ENCODE measurements around the gene GATA3. TPM values are rescaled to one million over a fixed set of nuclear protein-coding genes. Genes with fewer than 3 reads are reported as not detected.
A peak's percentile ranks its signal among the peaks of the same experiment; 100 is the strongest.

The GATA3 gene
- total and polyA plus RNA-seq, 2 experiments from 2014 or later, result 2.4 to 15.4 TPM

DNA sequence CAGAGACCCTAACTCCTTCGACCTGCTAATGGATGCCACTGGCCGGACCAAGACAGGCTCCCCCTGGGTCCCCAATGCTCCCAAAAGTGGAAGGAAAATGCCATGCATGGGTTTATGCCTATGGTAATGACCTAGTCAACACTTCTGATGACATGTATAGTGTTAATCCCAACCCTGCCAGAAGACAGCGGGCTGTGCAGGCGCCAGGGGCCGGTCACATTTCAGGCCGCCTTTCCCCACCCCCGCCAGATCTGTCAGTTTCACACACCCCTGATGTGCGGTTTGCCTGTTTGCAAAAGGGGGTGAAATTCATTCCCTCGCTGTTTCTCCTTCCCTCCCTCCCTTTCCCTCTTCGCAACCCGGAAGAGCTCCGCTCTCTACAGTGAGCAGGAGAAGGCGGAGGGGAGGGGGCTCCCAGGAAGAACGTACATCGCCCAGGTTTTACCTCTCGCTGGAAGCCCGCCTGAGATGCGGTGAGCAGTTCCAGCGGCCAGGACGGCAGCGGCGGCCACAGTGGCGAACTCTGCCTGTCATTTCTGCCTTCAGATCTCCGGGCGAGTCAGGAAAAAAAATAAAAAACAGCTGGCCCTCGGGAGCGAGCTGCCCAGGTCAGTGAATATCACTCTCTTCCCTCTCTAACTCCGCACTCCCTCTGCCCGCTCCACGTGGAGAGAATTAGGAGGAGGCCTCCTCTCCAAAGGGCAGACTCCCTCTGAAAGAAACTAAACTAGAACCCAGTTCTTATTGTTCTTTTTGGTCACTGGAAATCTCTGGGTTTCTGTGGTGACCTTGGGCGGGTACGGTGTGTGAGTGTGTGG lies 9.4 kb upstream of the GATA3 start:
- H3K36me3 ChIP-seq (replicated peaks; ENCODE audit: insufficient read depth, low read depth), result no peaks in the 10 kb centered on the region
- H4K20me1 ChIP-seq (ENCODE audit: insufficient read depth, poor library complexity, severe bottlenecking), result no peaks in the 10 kb centered on the region
- no peak overlapping the region for H3K27ac ChIP-seq
- peak overlapping the region; percentile 82 for H3K4me2 ChIP-seq
- H3K4me1 ChIP-seq (ENCODE audit: insufficient read depth), result peaks cover 15% of the 10 kb centered on the region
- peak overlapping the region; percentile 6 for H3K4me3 ChIP-seq
- TF ChIP-seq EZH2phosphoT487 (IDR thresholded peaks at IDR 0.05; ENCODE audit: low read depth, severe bottlenecking, unreplicated experiment) (peak; percentile 52), EZH2 (IDR thresholded peaks at IDR 0.05; ENCODE audit: borderline replicate concordance) (peak; percentile 52)
- TF ChIP-seq, protein P1, sequence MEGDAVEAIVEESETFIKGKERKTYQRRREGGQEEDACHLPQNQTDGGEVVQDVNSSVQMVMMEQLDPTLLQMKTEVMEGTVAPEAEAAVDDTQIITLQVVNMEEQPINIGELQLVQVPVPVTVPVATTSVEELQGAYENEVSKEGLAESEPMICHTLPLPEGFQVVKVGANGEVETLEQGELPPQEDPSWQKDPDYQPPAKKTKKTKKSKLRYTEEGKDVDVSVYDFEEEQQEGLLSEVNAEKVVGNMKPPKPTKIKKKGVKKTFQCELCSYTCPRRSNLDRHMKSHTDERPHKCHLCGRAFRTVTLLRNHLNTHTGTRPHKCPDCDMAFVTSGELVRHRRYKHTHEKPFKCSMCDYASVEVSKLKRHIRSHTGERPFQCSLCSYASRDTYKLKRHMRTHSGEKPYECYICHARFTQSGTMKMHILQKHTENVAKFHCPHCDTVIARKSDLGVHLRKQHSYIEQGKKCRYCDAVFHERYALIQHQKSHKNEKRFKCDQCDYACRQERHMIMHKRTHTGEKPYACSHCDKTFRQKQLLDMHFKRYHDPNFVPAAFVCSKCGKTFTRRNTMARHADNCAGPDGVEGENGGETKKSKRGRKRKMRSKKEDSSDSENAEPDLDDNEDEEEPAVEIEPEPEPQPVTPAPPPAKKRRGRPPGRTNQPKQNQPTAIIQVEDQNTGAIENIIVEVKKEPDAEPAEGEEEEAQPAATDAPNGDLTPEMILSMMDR (IDR thresholded peaks at IDR 0.05; ENCODE audit: poor library complexity), result no peak
- DNase-seq (ENCODE audit: low spot score), result peak; percentile 25
- peaks cover 100% of the 10 kb centered on the region for H3K27me3 ChIP-seq
- 2% methylated on average over 32 of the region's 32 CpGs for WGBS (ENCODE audit: low lambda C conversion rate, missing lambda C conversion rate)
- H3K9me2 ChIP-seq (replicated peaks; ENCODE audit: insufficient read depth), result no peaks in the 10 kb centered on the region
- H3K79me2 ChIP-seq, result no peaks in the 10 kb centered on the region
- peak overlapping the region; percentile 33 for H2AFZ ChIP-seq
- no peaks in the 10 kb centered on the region for H3K9me3 ChIP-seq (ENCODE audit: low read depth)

DNA sequence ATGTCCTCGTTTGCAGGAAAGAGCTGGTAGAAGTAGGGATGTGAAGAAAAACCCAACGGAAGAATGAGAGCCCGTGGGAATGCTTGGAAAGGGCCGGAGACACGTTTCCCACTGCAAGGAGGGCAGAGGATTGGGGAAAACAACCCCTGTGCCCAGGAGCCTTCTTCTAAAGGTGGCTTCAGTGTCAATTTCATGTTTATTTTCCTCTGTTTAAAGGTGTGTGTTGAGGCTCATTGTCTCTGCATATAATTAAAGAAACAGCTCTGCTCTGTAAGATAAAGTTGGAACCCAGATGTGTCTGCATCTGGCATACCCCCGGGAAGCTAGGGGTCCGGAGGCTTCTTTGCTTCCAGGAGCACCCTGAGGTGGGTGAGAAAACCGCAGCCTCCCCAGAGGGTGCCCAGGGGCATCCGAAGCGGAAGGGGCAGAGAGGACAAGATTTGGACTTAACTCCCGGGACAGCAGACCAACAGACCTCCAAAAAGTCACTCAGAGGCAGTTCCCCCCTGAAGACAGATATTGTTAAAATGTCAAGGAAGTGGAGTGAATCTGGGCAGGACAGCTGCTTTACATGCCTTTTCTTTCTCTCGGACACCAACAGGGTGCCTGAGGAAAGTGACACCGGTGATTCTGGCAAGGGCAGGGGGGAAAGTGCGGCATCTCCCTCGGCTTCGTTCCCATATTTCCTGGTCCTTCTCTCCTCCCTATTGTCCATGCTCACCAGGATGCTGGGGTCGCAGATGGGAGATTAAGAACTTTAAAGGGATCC lies 8.6 kb upstream of the GATA3 start:
- H3K9me2 ChIP-seq (replicated peaks; ENCODE audit: insufficient read depth), result no peaks in the 10 kb centered on the region
- H3K27ac ChIP-seq, result no peak overlapping the region
- 5% methylated on average over 17 of the region's 17 CpGs for WGBS (ENCODE audit: low lambda C conversion rate, missing lambda C conversion rate)
- no peaks in the 10 kb centered on the region for H3K9me3 ChIP-seq (ENCODE audit: low read depth)
- H3K36me3 ChIP-seq (replicated peaks; ENCODE audit: insufficient read depth, low read depth), result no peaks in the 10 kb centered on the region
- H3K4me2 ChIP-seq, result peak overlapping the region; percentile 82
- no peak for DNase-seq (ENCODE audit: low spot score)
- peaks cover 21% of the 10 kb centered on the region for H3K4me1 ChIP-seq (ENCODE audit: insufficient read depth)
- peaks cover 99% of the 10 kb centered on the region for H3K27me3 ChIP-seq
- H3K79me2 ChIP-seq, result no peaks in the 10 kb centered on the region
- TF ChIP-seq EZH2phosphoT487 (IDR thresholded peaks at IDR 0.05; ENCODE audit: low read depth, severe bottlenecking, unreplicated experiment) (peak; percentile 27), EZH2 (IDR thresholded peaks at IDR 0.05; ENCODE audit: borderline replicate concordance) (no peak)
- TF ChIP-seq, protein P1 (IDR thresholded peaks at IDR 0.05; ENCODE audit: poor library complexity), result no peak
- peak overlapping the region; percentile 6 for H3K4me3 ChIP-seq
- peak overlapping the region; percentile 33 for H2AFZ ChIP-seq
- no peaks in the 10 kb centered on the region for H4K20me1 ChIP-seq (ENCODE audit: insufficient read depth, poor library complexity, severe bottlenecking)

- no peak overlapping the region for H2AFZ ChIP-seq
- no peaks in the 10 kb centered on the region for H3K79me2 ChIP-seq
- H3K27ac ChIP-seq, result no peak overlapping the region
- no peak for DNase-seq (ENCODE audit: low spot score)
- no peaks in the 10 kb centered on the region for H4K20me1 ChIP-seq (ENCODE audit: insufficient read depth, poor library complexity, severe bottlenecking)
- peaks cover 30% of the 10 kb centered on the region for H3K4me1 ChIP-seq (ENCODE audit: insufficient read depth)
- WGBS (ENCODE audit: low lambda C conversion rate, missing lambda C conversion rate), result 9% methylated on average over 30 of the region's 30 CpGs
- H3K9me2 ChIP-seq (replicated peaks; ENCODE audit: insufficient read depth), result no peaks in the 10 kb centered on the region
- H3K4me3 ChIP-seq, result no peak overlapping the region
- H3K36me3 ChIP-seq (replicated peaks; ENCODE audit: insufficient read depth, low read depth), result no peaks in the 10 kb centered on the region
- H3K4me2 ChIP-seq, result no peak overlapping the region
- H3K27me3 ChIP-seq, result peaks cover 98% of the 10 kb centered on the region
- TF ChIP-seq EZH2phosphoT487 (IDR thresholded peaks at IDR 0.05; ENCODE audit: low read depth, severe bottlenecking, unreplicated experiment), result peak; percentile 52
- TF ChIP-seq, protein P1 (IDR thresholded peaks at IDR 0.05; ENCODE audit: poor library complexity), result no peak
- TF ChIP-seq EZH2 (IDR thresholded peaks at IDR 0.05; ENCODE audit: borderline replicate concordance), result peak; percentile 86
- no peaks in the 10 kb centered on the region for H3K9me3 ChIP-seq (ENCODE audit: low read depth)
Observed at GRCh38 chr10:8047452-8048280, 6.8 kb upstream of the GATA3 start.

Data from hepatocyte (in vitro differentiated cells).